Esophagus squamous epithelium (tissue), 4 donors: Measurements from ENCODE around the gene NOL6.

ENCODE experiments used
- POLR2A ChIP-seq, 4 donors: fragments of 450-650 bp; IDR thresholded peaks; one replicate each; pipeline ENCODE4 v1.6.1; 2017; ENCODE audit warnings: antibody characterized with exemption in 4 of 4, mild to moderate bottlenecking in 4 of 4, moderate library complexity in 3 of 4
- TF ChIP-seq, protein P1 (sequence below), 6 experiments: fragments of 450-650 bp in 4 of 6; fragments of 200-600 bp in 2 of 6; sonication (generic) in 2 of 6; IDR thresholded peaks; one replicate each; pipeline ENCODE4 v1.5.1; 2016 to 2019; ENCODE audit warnings: antibody characterized with exemption in 6 of 6, mild to moderate bottlenecking in 4 of 6, moderate library complexity in 4 of 6

DNA sequence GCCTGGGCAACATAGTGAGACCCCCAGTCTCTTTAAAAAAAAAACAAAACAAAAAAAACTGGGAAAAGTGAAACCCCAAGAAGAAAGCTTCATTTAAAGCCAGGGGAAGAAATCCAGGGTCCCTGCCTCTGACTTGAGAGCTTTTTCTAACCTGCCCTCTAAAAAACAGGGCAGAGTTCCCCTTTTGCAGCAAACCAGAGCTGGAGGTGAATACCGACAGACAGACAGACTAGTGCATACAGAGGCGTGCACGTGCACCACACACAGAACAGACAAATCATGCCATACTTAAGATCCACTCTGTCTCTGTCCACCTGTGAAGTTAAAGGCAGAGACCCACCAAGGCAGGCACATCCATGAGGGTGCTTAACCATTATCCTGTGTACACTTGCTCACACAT is 14.6 kb downstream of the NOL6 start:
- TF ChIP-seq, protein P1, sequence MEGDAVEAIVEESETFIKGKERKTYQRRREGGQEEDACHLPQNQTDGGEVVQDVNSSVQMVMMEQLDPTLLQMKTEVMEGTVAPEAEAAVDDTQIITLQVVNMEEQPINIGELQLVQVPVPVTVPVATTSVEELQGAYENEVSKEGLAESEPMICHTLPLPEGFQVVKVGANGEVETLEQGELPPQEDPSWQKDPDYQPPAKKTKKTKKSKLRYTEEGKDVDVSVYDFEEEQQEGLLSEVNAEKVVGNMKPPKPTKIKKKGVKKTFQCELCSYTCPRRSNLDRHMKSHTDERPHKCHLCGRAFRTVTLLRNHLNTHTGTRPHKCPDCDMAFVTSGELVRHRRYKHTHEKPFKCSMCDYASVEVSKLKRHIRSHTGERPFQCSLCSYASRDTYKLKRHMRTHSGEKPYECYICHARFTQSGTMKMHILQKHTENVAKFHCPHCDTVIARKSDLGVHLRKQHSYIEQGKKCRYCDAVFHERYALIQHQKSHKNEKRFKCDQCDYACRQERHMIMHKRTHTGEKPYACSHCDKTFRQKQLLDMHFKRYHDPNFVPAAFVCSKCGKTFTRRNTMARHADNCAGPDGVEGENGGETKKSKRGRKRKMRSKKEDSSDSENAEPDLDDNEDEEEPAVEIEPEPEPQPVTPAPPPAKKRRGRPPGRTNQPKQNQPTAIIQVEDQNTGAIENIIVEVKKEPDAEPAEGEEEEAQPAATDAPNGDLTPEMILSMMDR (IDR thresholded peaks at IDR 0.05) = no peak
- no peak for TF ChIP-seq POLR2A (IDR thresholded peaks at IDR 0.05)
